Activated CD8-positive, alpha-beta memory T cell treated with anti-CD3 and anti-CD28 coated beads, Interleukin-2, amount 10 ng/mL, durations not matched to agents 7 days and 5 days (primary cell): ENCODE data around the gene ABCA10. TPM values are rescaled to one million over a fixed set of nuclear protein-coding genes. Genes with fewer than 3 reads are reported as not detected.
"Not testable (repeated sequence)": the region's sequence is repeated elsewhere in the genome, so short reads cannot be mapped to it uniquely, and the experiment has no call there.

ENCODE experiments used
- ATAC-seq: fragments of 150-1000 bp; cut with Tn5 transposase; one replicate; pipeline ENCODE4 v1.10.0; 2021; ENCODE audit warnings: moderate library complexity
- CTCF ChIA-PET: fragments of 350-600 bp; sonication (Branson Sonifier 250); formaldehyde crosslinking; loops from one replicate; lab custom pipeline; 2021; ENCODE audit warnings: antibody characterized with exemption; lab: Charles Lee
- DNase-seq: peaks from one replicate; pipeline ENCODE4 v3.0.0-alpha.2; 2020
- H3K27ac Mint-ChIP-seq: one replicate; pipeline ENCODE4 v1.8.0; 2021; ENCODE audit warnings: mild to moderate bottlenecking, mixed read lengths
- H3K27me3 Mint-ChIP-seq: one replicate; pipeline ENCODE4 v1.8.0; 2021; ENCODE audit warnings: mixed read lengths
- H3K36me3 Mint-ChIP-seq: one replicate; pipeline ENCODE4 v1.8.0; 2021; ENCODE audit warnings: mild to moderate bottlenecking, mixed read lengths
- H3K4me1 Mint-ChIP-seq: one replicate; pipeline ENCODE4 v1.8.0; 2021; ENCODE audit warnings: mixed read lengths
- H3K4me3 Mint-ChIP-seq: one replicate; pipeline ENCODE4 v1.8.0; 2021; ENCODE audit warnings: mild to moderate bottlenecking, moderate library complexity, mixed read lengths
- H3K9me3 Mint-ChIP-seq: one replicate; pipeline ENCODE4 v1.8.0; 2022; ENCODE audit warnings: low read depth, mixed read lengths
- total RNA-seq, 2 experiments: library from RNA; stranded (reverse); gene quantifications; one replicate each; pipeline ENCODE4 v1.2.3, GENCODE V29; 2021

The ABCA10 gene
- total RNA-seq, 2 experiments from 2014 or later: 0.33 to 0.82 TPM

DNA sequence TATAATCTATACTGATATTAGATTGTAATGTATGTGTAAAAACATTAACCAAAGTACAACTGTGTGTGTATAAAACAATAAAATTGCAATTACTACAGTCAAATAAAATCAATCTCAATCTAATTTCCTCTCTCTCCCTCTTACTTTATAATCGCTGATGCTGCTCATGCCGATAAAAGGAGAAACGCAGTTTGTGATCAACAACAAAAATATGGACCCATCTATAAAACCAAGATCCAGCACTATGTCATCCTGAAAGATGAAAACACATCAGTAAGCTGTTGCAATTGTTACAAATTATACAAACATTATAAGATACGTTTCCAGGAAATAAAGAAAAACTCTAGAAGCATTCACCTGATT lies 53.4 kb downstream of the ABCA10 start:
- CTCF ChIA-PET: no interaction called here
- DNase-seq (no peak), ATAC-seq (no peak)
- H3K4me3 Mint-ChIP-seq: no peak overlapping the region
- H3K36me3 Mint-ChIP-seq: no peaks in the 10 kb centered on the region
- no peaks in the 10 kb centered on the region for H3K27me3 Mint-ChIP-seq
- H3K4me1 Mint-ChIP-seq: no peaks in the 10 kb centered on the region
- H3K27ac Mint-ChIP-seq: no peak overlapping the region
- H3K9me3 Mint-ChIP-seq: no peaks in the 10 kb centered on the region

DNA sequence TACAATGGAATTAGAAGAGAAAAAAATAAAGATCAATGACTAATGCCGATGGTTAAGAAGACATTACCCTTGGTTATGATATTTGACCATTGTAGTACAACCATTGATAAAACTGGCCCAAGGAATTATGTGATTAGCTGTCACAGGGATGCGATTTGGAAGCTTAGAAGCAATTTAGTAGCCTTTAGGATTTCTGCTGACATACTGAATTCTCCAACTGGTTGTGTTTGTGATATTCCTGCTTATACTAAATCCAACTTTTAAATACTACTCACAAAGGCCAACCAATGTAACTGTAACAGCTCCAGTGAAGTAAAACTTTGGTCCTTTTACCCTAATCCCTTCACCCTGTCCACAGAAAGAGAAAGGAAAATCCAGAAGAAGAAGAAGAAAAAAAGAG lies 55.5 kb downstream of the ABCA10 start:
- DNase-seq: no peak
- CTCF ChIA-PET: no interaction called here

DNA sequence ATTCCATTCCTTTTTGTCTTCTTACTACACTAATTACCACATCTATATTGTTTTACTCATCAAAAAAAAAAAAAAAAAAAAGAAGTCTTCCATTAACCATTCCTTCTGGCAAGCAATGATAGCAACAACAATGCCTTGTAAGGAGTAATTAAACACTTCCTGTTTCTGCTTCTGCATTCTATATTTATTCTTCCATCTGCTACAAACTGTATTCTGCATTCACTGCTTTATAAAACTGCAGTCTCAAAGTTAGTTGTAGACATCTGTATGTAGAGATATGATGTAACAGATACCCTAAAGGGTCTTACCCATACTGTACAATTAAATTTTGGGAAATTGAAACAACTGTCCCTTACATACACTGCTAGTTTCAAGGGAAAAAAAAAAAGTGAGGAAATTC lies 58.2 kb downstream of the ABCA10 start:
- no peak for DNase-seq
- Mint-ChIP-seq H3K4me3 (no peak overlapping the region), H3K9me3 (no peaks in the 10 kb centered on the region), H3K36me3 (no peaks in the 10 kb centered on the region), H3K27ac (no peak overlapping the region), H3K27me3 (no peaks in the 10 kb centered on the region), H3K4me1 (no peaks in the 10 kb centered on the region)
- no peak for ATAC-seq
- CTCF ChIA-PET: no interaction called here

More for the DNA sequence above, 55.5 kb downstream of the ABCA10 start:
- Mint-ChIP-seq H3K4me1 (no peaks in the 10 kb centered on the region), H3K4me3 (no peak overlapping the region), H3K9me3 (no peaks in the 10 kb centered on the region), H3K27me3 (no peaks in the 10 kb centered on the region), H3K27ac (no peak overlapping the region), H3K36me3 (no peaks in the 10 kb centered on the region)
- ATAC-seq: no peak

GRCh38 chr17:69168642-69169041 lies 60.0 kb downstream of the ABCA10 start:
- H3K4me1 Mint-ChIP-seq, H3K27ac Mint-ChIP-seq, H3K27me3 Mint-ChIP-seq, ATAC-seq, CTCF ChIA-PET, H3K36me3 Mint-ChIP-seq, DNase-seq, H3K9me3 Mint-ChIP-seq, H3K4me3 Mint-ChIP-seq: not testable (repeated sequence)

- no peaks in the 10 kb centered on the region for H3K9me3 Mint-ChIP-seq
- CTCF ChIA-PET: no interaction called here
- H3K4me1 Mint-ChIP-seq: no peaks in the 10 kb centered on the region
- DNase-seq: no peak
- H3K27me3 Mint-ChIP-seq: no peaks in the 10 kb centered on the region
- no peak overlapping the region for H3K27ac Mint-ChIP-seq
- no peak for ATAC-seq
- H3K4me3 Mint-ChIP-seq: no peak overlapping the region
- H3K36me3 Mint-ChIP-seq: no peaks in the 10 kb centered on the region
Observed at GRCh38 chr17:69166957-69167356, 61.7 kb downstream of the ABCA10 start.

GRCh38 chr17:69164206-69164605 lies 64.4 kb downstream of the ABCA10 start:
- H3K4me1 Mint-ChIP-seq: no peaks in the 10 kb centered on the region
- no peak overlapping the region for H3K27ac Mint-ChIP-seq
- ATAC-seq (no peak), DNase-seq (no peak)
- CTCF ChIA-PET: no interaction called here
- H3K4me3 Mint-ChIP-seq: no peak overlapping the region
- no peaks in the 10 kb centered on the region for H3K36me3 Mint-ChIP-seq
- no peaks in the 10 kb centered on the region for H3K27me3 Mint-ChIP-seq
- no peaks in the 10 kb centered on the region for H3K9me3 Mint-ChIP-seq

GRCh38 chr17:69159418-69159817 lies 69.2 kb downstream of the ABCA10 start:
- no peaks in the 10 kb centered on the region for H3K9me3 Mint-ChIP-seq
- no peaks in the 10 kb centered on the region for H3K27me3 Mint-ChIP-seq
- H3K27ac Mint-ChIP-seq: no peak overlapping the region
- ATAC-seq (no peak), DNase-seq (no peak)
- no peaks in the 10 kb centered on the region for H3K4me1 Mint-ChIP-seq
- H3K4me3 Mint-ChIP-seq: no peak overlapping the region
- no peaks in the 10 kb centered on the region for H3K36me3 Mint-ChIP-seq
- CTCF ChIA-PET: no interaction called here

- ATAC-seq: no peak
- no peak for DNase-seq
- H3K4me1 Mint-ChIP-seq: no peaks in the 10 kb centered on the region
- no peaks in the 10 kb centered on the region for H3K27me3 Mint-ChIP-seq
- CTCF ChIA-PET: no interaction called here
- H3K27ac Mint-ChIP-seq: no peak overlapping the region
- no peaks in the 10 kb centered on the region for H3K9me3 Mint-ChIP-seq
- no peak overlapping the region for H3K4me3 Mint-ChIP-seq
- no peaks in the 10 kb centered on the region for H3K36me3 Mint-ChIP-seq
Observed at GRCh38 chr17:69154267-69154666, 74.4 kb downstream of the ABCA10 start.

DNA sequence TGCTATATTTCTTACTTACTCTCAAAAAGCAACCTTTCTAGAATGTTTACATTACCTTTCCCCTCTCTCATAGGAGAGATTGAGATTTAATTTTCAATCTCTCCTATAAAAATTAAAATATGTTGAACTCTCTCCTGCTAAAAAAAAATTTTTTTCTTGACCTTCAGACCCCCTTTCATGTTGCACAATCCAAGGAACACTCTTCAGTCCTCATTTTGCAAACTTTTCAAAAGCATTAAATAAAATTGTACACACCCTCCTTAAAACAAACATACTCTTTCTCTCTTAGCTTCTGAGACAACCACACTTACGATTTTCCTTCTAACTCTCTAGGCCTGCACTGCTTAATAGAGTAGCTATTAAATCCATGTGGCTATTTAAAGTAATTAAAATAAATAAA lies 78.3 kb downstream of the ABCA10 start:
- Mint-ChIP-seq H3K4me3 (no peak overlapping the region), H3K9me3 (no peaks in the 10 kb centered on the region), H3K36me3 (no peaks in the 10 kb centered on the region), H3K27ac (no peak overlapping the region), H3K27me3 (no peaks in the 10 kb centered on the region), H3K4me1 (no peaks in the 10 kb centered on the region)
- CTCF ChIA-PET: no interaction called here
- no peak for ATAC-seq
- no peak for DNase-seq

GRCh38 chr17:69147460-69147859 lies 81.2 kb downstream of the ABCA10 start:
- ATAC-seq (no peak), DNase-seq (no peak)
- CTCF ChIA-PET: no interaction called here
- Mint-ChIP-seq H3K27me3 (no peaks in the 10 kb centered on the region), H3K27ac (no peak overlapping the region), H3K4me3 (no peak overlapping the region), H3K9me3 (no peaks in the 10 kb centered on the region), H3K36me3 (no peaks in the 10 kb centered on the region), H3K4me1 (no peaks in the 10 kb centered on the region)

DNA sequence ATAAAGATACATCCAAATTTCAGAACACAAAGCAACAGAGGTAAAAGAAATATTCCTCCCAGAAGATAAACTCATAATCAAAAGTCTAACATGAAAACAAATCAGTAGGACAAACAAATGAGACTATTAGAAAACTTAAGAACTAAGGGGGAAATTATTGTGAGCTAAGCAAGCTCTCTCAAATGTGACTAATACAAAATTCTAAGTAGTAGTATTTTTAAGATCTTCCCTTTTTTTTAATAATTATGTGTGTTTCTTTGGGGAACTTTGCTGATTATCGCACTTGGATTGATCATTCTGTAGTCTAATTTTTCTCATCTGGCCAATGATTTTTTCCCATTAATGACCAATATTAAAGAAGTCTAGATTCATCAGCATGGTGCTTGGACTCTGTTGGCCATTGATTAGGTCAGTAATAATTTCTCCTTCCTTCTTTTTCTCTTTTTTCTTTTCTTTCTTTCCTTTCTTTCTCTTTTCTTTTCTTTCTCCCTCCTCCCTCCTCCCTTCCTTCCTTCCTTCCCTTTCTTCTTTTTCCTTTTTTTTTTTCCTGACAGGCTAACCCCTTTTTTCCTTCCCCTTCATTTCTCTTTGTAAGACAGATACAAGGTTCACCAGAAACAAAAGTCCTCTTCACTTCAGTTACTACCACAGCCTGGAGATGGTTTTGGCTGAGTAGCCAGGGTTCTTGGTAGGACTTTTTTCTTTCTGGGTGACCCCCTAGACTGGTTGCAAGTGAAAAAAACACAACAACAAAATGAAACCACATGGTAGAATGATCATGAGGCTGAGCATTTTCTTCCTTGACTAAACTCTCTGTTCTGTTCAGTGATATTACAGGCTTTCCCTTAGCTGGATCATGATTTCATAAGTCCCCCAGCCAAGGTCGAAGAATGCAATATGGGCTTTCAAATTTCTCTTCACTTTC lies 84.0 kb downstream of the ABCA10 start:
- DNase-seq (no peak), ATAC-seq (no peak)
- peaks cover 5% of the 10 kb centered on the region for H3K27me3 Mint-ChIP-seq
- no peaks in the 10 kb centered on the region for H3K36me3 Mint-ChIP-seq
- no peaks in the 10 kb centered on the region for H3K9me3 Mint-ChIP-seq
- H3K4me1 Mint-ChIP-seq: no peaks in the 10 kb centered on the region
- CTCF ChIA-PET: no interaction called here
- H3K27ac Mint-ChIP-seq: no peak overlapping the region
- no peak overlapping the region for H3K4me3 Mint-ChIP-seq

DNA sequence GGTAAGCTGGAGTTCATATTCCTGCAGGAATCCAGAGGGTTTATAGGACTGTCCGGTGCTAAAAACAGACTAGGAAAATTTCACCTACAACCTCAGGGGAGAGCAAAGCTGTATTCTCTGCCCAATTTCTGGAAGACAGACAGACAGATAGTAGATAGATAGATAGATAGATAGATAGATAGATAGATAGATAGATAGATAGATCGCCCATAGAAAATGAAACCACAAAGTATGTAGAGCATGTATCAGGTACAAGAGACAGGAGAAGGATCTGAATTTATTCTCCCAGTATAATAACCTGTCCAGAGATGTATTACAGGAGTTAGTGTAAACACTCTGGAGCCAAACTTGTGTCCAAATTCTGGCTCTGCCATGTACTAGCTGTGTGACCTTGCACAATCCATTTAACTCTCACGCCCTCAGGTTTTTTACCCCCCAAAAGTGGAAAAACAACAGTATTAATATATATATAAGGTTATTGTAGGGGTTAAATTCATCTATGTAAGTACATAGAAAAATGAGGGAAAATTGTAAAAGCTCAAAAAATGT lies 84.9 kb downstream of the ABCA10 start:
- CTCF ChIA-PET: no interaction called here
- H3K4me1 Mint-ChIP-seq: no peaks in the 10 kb centered on the region
- H3K27ac Mint-ChIP-seq: no peak overlapping the region
- H3K4me3 Mint-ChIP-seq: no peak overlapping the region
- H3K9me3 Mint-ChIP-seq: no peaks in the 10 kb centered on the region
- ATAC-seq (no peak), DNase-seq (no peak)
- peaks cover 5% of the 10 kb centered on the region for H3K27me3 Mint-ChIP-seq
- no peaks in the 10 kb centered on the region for H3K36me3 Mint-ChIP-seq

DNA sequence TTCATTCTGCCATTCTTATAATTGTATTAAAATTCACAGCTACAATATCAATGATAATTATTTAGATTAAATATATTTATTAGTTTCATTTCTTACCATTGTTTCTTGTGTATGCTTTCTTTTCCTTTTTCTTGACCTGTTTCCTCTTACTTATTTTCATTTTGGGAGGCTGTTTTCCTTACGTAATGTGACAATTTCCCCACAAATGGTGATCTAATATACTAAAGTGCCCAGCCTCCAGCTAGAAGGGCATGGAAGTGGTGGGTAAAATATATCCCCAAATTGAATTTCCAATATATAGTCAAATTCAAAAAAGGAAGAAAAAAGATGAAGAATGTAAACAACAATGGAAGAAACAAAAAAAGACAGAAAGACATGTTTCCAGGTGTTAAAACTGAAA lies 85.5 kb downstream of the ABCA10 start:
- H3K9me3 Mint-ChIP-seq: no peaks in the 10 kb centered on the region
- ATAC-seq (no peak), DNase-seq (no peak)
- CTCF ChIA-PET: no interaction called here
- peaks cover 5% of the 10 kb centered on the region for H3K27me3 Mint-ChIP-seq
- H3K36me3 Mint-ChIP-seq: no peaks in the 10 kb centered on the region
- H3K4me3 Mint-ChIP-seq: no peak overlapping the region
- no peaks in the 10 kb centered on the region for H3K4me1 Mint-ChIP-seq
- H3K27ac Mint-ChIP-seq: no peak overlapping the region

DNA sequence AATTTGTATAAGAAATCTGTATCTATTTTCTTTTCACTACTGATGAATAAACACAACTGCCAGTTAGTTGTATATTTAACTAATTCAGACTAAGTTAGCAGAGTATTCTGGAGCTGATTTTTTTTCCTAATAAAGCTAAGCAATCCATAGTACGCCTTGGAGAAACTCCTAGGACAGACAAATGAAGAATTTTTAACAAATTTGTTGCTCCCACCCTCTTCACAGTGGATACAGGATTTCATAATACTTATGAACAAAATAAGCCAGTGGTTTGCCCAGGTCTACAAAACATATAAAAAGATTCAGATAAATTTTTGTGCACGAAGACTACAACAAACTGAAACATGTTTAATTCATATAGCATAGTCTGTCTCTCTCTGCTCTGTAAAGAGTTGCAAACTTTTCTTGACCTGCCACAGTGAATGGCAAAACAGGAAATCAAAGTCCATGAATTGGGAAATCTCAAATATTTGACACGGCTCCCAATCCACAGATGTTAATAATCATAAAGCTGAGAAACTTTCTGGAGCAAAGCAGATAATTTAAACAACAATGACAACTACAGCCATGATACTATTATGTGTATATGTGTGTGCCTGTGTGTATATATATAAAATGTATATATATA lies 86.3 kb downstream of the ABCA10 start:
- no peak for DNase-seq
- Mint-ChIP-seq H3K27me3 (peaks cover 5% of the 10 kb centered on the region), H3K4me3 (no peak overlapping the region), H3K9me3 (no peaks in the 10 kb centered on the region), H3K36me3 (no peaks in the 10 kb centered on the region), H3K27ac (no peak overlapping the region), H3K4me1 (no peaks in the 10 kb centered on the region)
- CTCF ChIA-PET: no interaction called here
- ATAC-seq: no peak
